ENCODE results near the gene PADI1.

DNA sequence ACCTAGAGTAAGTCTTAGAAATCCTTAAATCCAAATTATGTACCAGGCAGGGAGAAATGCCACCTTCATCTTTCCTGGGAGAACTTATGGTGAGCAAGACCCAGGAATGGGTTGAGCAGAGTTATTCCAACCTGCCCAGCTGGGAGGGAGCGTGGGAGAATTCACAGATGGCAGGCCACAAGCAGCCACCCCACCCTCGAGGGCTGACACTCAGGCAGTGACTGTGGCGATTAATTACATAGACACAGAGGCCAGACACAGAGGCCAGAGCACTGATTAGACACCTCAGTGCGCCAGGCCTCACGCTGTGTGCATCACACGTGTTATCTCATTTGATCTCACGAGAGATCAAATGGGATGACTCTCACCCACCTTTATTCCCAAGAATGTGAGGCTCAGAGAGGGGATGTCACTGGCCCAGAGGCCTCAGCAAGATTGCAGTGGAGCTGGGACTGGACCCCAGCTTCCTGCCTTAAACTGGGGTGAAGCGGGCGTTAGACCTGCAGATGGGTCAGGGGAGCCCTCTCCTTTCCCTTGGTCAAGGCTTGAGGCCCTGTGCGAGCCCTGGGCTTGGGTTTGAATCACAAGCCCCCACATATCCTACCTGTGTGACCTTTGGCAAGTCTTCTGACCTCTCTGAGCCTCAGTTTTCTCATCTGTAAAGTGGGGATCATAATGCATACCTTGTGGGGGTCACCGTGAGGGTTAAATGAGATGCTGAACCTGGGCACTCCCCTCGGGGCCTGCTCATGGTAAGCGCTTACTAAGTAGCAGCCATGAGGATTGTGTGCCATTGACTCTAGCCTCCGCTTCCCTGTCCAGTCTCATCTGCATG is 74.3 kb downstream of the PADI1 start:
- TF ChIP-seq, protein P1, sequence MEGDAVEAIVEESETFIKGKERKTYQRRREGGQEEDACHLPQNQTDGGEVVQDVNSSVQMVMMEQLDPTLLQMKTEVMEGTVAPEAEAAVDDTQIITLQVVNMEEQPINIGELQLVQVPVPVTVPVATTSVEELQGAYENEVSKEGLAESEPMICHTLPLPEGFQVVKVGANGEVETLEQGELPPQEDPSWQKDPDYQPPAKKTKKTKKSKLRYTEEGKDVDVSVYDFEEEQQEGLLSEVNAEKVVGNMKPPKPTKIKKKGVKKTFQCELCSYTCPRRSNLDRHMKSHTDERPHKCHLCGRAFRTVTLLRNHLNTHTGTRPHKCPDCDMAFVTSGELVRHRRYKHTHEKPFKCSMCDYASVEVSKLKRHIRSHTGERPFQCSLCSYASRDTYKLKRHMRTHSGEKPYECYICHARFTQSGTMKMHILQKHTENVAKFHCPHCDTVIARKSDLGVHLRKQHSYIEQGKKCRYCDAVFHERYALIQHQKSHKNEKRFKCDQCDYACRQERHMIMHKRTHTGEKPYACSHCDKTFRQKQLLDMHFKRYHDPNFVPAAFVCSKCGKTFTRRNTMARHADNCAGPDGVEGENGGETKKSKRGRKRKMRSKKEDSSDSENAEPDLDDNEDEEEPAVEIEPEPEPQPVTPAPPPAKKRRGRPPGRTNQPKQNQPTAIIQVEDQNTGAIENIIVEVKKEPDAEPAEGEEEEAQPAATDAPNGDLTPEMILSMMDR (conservative IDR thresholded peaks at IDR 0.05 in 1 of 2, IDR thresholded peaks at IDR 0.05 in 1 of 2; ENCODE audit: extremely low read depth in 1 of 2, insufficient read depth in 1 of 2, low read depth in 1 of 2, low read length in 2 of 2) = no peak
- no peak for TF ChIP-seq EZH2 (IDR thresholded peaks at IDR 0.05; ENCODE audit: borderline replicate concordance, low read length)

All from mammary epithelial cell (primary cell).